HepG2 (cell line): ENCODE measurements around the gene PRMT5. TPM values are rescaled to one million over a fixed set of nuclear protein-coding genes. Genes with fewer than 3 reads are reported as not detected.
A peak's percentile ranks its signal among the peaks of the same experiment; 100 is the strongest.

Source experiments
- CCDC6 ChIP-seq: sonication (generic); formaldehyde crosslinking; IDR thresholded peaks from 2 replicates; pipeline ENCODE4 v1.8.1; 2022; ENCODE audit warnings: mild to moderate bottlenecking, missing genetic modification reagents, moderate library complexity
- FOXK1 ChIP-seq: sonication (generic); formaldehyde crosslinking; IDR thresholded peaks from 2 replicates; pipeline ENCODE4 v1.4.0; 2020; ENCODE audit warnings: low read depth, missing genetic modification reagents, borderline replicate concordance
- FOXK2 ChIP-seq: fragments of 450-650 bp; IDR thresholded peaks from 2 replicates; pipeline ENCODE4 v1.6.1; 2016
- HMG20B ChIP-seq: conservative IDR thresholded peaks from 2 replicates; pipeline ENCODE4 v1.6.1; 2016; ENCODE audit warnings: missing genetic modification reagents, missing compliant biosample characterization
- NPAS2 ChIP-seq: sonication (generic); formaldehyde crosslinking; IDR thresholded peaks from 2 replicates; pipeline ENCODE4 v1.8.0; 2022; ENCODE audit warnings: mild to moderate bottlenecking, missing genetic modification reagents, borderline replicate concordance
- PHF21A ChIP-seq: sonication (generic); formaldehyde crosslinking; IDR thresholded peaks from 2 replicates; pipeline ENCODE4 v1.5.0; 2020; ENCODE audit warnings: mild to moderate bottlenecking, missing genetic modification reagents
- SOX13 ChIP-seq, 3 experiments: fragments of 450-650 bp in 1 of 3; sonication (generic) in 1 of 3; formaldehyde crosslinking in 1 of 3; IDR thresholded peaks in 2 of 3; conservative IDR thresholded peaks in 1 of 3; 2 replicates each; pipeline versions ENCODE4 v1.5.0 to v1.6.1; 2016 to 2020; ENCODE audit warnings: antibody characterized with exemption in 1 of 3, mild to moderate bottlenecking in 1 of 3, missing compliant biosample characterization in 1 of 3, missing genetic modification reagents in 1 of 3, moderate library complexity in 1 of 3
- ZFP37 ChIP-seq: sonication (generic); formaldehyde crosslinking; IDR thresholded peaks from 2 replicates; pipeline ENCODE4 v1.4.0; 2020; ENCODE audit warnings: missing genetic modification reagents, borderline replicate concordance
- ZMAT3 ChIP-seq: sonication (generic); formaldehyde crosslinking; conservative IDR thresholded peaks from 2 replicates; pipeline ENCODE4 v1.7.0; 2021; ENCODE audit warnings: missing genetic modification reagents
- ZNF124 ChIP-seq: sonication (generic); formaldehyde crosslinking; IDR thresholded peaks from 2 replicates; pipeline ENCODE4 v1.4.0; 2020; ENCODE audit warnings: missing genetic modification reagents
- ZNF431 ChIP-seq: sonication (generic); formaldehyde crosslinking; IDR thresholded peaks from 2 replicates; pipeline ENCODE4 v1.9.0; 2022; ENCODE audit warnings: missing genetic modification reagents, low read depth, mild to moderate bottlenecking, borderline replicate concordance
- ZNF451 ChIP-seq: sonication (generic); formaldehyde crosslinking; IDR thresholded peaks from 2 replicates; pipeline ENCODE4 v1.5.0; 2020; ENCODE audit warnings: mild to moderate bottlenecking, missing genetic modification reagents
- ZNF614 ChIP-seq: IDR thresholded peaks from 2 replicates; pipeline ENCODE4 v1.6.1; 2018; ENCODE audit warnings: missing biosample characterization, missing genetic modification reagents, inconsistent platforms, borderline replicate concordance
- ZNF724P ChIP-seq: sonication (generic); formaldehyde crosslinking; IDR thresholded peaks from 2 replicates; pipeline ENCODE4 v1.8.0; 2022; ENCODE audit warnings: missing genetic modification reagents, borderline replicate concordance
- ZNF737 ChIP-seq: sonication (generic); formaldehyde crosslinking; IDR thresholded peaks from 2 replicates; pipeline ENCODE4 v1.5.0; 2020; ENCODE audit warnings: missing genetic modification reagents, mild to moderate bottlenecking, borderline replicate concordance
- polyA plus RNA-seq, 8 experiments: library from polyadenylated mRNA; depleted of rRNA in 3 of 8; stranded (reverse) in 7 of 8; unstranded in 1 of 8; fragments of >200 nt; fragmentation: Illumina TruSeq in 4 of 8; extraction: Trizol in 4 of 8; gene quantifications; 2 replicates each; pipeline versions ENCODE4 v1.2.1 to v1.2.3, GENCODE V29; 2011 to 2016; ENCODE audit warnings: low read depth in 4 of 8, missing spikeins in 1 of 8, mixed read lengths in 1 of 8; ENCODE audit not compliant: insufficient read depth in 1 of 8
- total RNA-seq, 5 experiments: library from RNA; depleted of rRNA; stranded (reverse); fragments of >200 nt; fragmentation: Illumina TruSeq; extraction: Trizol; gene quantifications; 2 replicates each; pipeline ENCODE4 v1.2.3, GENCODE V29; 2016; ENCODE audit warnings: low read depth in 1 of 5
- TF ChIP-seq, protein P1 (sequence below): sonication (generic); formaldehyde crosslinking; IDR thresholded peaks from 2 replicates; pipeline ENCODE4 v1.4.0; 2020; ENCODE audit warnings: missing genetic modification reagents
- TF ChIP-seq, protein P2 (sequence below): sonication (generic); formaldehyde crosslinking; IDR thresholded peaks from 2 replicates; pipeline ENCODE4 v1.4.0; 2020; ENCODE audit warnings: mild to moderate bottlenecking, low read depth, missing genetic modification reagents
- TF ChIP-seq, protein P3 (sequence below): sonication (generic); formaldehyde crosslinking; IDR thresholded peaks from 2 replicates; pipeline ENCODE4 v1.4.0; 2020; ENCODE audit warnings: missing genetic modification reagents
- TF ChIP-seq, protein P4 (sequence below): sonication (generic); formaldehyde crosslinking; IDR thresholded peaks from 2 replicates; pipeline ENCODE4 v1.4.0; 2020; ENCODE audit warnings: missing genetic modification reagents
- TF ChIP-seq, protein P5 (sequence below): sonication (generic); formaldehyde crosslinking; IDR thresholded peaks from 2 replicates; pipeline ENCODE4 v1.8.1; 2023; ENCODE audit warnings: mild to moderate bottlenecking, missing genetic modification reagents

Gene PRMT5
- total and polyA plus RNA-seq, 2 of the 13 experiments (the other 11 are each of a cell fraction or from before 2014, with no cell fraction given), result 210 to 354 TPM

DNA sequence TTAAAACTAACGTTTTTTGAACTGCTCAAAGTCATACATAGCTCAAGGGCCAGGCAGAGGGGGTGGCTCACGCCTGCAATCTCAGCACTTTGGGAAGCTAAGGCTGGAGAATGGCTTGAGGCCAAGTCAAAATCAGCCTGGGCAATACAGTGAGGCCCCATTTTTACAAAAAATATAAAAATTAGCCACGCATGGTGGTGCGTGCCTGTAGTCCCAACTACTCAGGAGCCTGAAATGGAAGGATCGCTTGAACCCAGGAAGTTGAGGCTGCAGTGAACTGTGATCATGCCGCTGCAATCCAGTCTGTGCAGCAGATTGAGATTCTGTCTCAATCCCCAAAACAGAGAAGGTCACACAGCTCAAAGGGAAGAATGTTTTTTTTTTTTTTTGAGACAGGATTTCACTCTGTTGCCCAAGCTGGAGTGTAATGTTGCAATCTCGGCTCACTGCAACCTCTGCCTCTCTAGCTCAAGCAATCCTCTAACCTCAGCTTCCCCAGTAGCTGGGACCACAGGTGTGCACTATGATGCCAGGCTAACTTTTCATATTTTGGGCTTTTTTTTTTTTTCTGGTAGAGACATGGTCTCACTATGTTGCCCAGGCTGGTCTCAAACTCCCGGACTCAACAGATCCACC is 13.2 kb downstream of the PRMT5 start (continued):
- TF ChIP-seq SOX13 (IDR thresholded peaks at IDR 0.05) (no peak; the same call in 1 of the 2 replicates), SOX13 (CRISPR knock-in tag; conservative IDR thresholded peaks at IDR 0.05 in 1 of 2, IDR thresholded peaks at IDR 0.05 in 1 of 2) (0 out of 4 replicates have a peak, but pooled peaks of 1 of the 2 experiments have one; percentile 39), FOXK2 (no peak), ZNF124 (CRISPR knock-in tag) (0 out of 2 replicates have a peak, but pooled peaks have one; percentile 54), ZNF451 (CRISPR knock-in tag) (no peak), HMG20B (CRISPR knock-in tag) (0 out of 2 replicates have a peak, but pooled peaks have one; percentile 33), ZNF724P (CRISPR knock-in tag) (0 out of 2 replicates have a peak, but pooled peaks have one; percentile 34), PHF21A (peak; percentile 41; the same call in 1 of the 2 replicates), ZNF614 (0 out of 2 replicates have a peak, but pooled peaks have one; percentile 17), ZNF737 (CRISPR knock-in tag) (peak; percentile 89; the same call in 1 of the 2 replicates), NPAS2 (CRISPR knock-in tag) (no peak), CCDC6 (CRISPR knock-in tag) (no peak), ZFP37 (CRISPR knock-in tag) (no peak), ZNF431 (0 out of 2 replicates have a peak, but pooled peaks have one; percentile 40), FOXK1 (peak; percentile 72; the same call in 1 of the 2 replicates), ZMAT3 (CRISPR knock-in tag) (no peak)
- TF ChIP-seq, protein P1, sequence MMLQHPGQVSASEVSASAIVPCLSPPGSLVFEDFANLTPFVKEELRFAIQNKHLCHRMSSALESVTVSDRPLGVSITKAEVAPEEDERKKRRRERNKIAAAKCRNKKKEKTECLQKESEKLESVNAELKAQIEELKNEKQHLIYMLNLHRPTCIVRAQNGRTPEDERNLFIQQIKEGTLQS (CRISPR knock-in tag), result no peak
- TF ChIP-seq, protein P2, sequence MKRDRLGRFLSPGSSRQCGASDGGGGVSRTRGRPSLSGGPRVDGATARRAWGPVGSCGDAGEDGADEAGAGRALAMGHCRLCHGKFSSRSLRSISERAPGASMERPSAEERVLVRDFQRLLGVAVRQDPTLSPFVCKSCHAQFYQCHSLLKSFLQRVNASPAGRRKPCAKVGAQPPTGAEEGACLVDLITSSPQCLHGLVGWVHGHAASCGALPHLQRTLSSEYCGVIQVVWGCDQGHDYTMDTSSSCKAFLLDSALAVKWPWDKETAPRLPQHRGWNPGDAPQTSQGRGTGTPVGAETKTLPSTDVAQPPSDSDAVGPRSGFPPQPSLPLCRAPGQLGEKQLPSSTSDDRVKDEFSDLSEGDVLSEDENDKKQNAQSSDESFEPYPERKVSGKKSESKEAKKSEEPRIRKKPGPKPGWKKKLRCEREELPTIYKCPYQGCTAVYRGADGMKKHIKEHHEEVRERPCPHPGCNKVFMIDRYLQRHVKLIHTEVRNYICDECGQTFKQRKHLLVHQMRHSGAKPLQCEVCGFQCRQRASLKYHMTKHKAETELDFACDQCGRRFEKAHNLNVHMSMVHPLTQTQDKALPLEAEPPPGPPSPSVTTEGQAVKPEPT, result no peak
- TF ChIP-seq, protein P3, sequence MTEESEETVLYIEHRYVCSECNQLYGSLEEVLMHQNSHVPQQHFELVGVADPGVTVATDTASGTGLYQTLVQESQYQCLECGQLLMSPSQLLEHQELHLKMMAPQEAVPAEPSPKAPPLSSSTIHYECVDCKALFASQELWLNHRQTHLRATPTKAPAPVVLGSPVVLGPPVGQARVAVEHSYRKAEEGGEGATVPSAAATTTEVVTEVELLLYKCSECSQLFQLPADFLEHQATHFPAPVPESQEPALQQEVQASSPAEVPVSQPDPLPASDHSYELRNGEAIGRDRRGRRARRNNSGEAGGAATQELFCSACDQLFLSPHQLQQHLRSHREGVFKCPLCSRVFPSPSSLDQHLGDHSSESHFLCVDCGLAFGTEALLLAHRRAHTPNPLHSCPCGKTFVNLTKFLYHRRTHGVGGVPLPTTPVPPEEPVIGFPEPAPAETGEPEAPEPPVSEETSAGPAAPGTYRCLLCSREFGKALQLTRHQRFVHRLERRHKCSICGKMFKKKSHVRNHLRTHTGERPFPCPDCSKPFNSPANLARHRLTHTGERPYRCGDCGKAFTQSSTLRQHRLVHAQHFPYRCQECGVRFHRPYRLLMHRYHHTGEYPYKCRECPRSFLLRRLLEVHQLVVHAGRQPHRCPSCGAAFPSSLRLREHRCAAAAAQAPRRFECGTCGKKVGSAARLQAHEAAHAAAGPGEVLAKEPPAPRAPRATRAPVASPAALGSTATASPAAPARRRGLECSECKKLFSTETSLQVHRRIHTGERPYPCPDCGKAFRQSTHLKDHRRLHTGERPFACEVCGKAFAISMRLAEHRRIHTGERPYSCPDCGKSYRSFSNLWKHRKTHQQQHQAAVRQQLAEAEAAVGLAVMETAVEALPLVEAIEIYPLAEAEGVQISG (CRISPR knock-in tag), result peak; percentile 88
- TF ChIP-seq, protein P4, sequence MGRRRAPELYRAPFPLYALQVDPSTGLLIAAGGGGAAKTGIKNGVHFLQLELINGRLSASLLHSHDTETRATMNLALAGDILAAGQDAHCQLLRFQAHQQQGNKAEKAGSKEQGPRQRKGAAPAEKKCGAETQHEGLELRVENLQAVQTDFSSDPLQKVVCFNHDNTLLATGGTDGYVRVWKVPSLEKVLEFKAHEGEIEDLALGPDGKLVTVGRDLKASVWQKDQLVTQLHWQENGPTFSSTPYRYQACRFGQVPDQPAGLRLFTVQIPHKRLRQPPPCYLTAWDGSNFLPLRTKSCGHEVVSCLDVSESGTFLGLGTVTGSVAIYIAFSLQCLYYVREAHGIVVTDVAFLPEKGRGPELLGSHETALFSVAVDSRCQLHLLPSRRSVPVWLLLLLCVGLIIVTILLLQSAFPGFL (CRISPR knock-in tag), result no peak
- TF ChIP-seq, protein P5, sequence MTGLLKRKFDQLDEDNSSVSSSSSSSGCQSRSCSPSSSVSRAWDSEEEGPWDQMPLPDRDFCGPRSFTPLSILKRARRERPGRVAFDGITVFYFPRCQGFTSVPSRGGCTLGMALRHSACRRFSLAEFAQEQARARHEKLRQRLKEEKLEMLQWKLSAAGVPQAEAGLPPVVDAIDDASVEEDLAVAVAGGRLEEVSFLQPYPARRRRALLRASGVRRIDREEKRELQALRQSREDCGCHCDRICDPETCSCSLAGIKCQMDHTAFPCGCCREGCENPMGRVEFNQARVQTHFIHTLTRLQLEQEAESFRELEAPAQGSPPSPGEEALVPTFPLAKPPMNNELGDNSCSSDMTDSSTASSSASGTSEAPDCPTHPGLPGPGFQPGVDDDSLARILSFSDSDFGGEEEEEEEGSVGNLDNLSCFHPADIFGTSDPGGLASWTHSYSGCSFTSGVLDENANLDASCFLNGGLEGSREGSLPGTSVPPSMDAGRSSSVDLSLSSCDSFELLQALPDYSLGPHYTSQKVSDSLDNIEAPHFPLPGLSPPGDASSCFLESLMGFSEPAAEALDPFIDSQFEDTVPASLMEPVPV (CRISPR knock-in tag), result no peak
